NCI-H1417 treated with DMSO at 0.1 percent for 48 hours (cell line): Measurements from ENCODE around the gene MAML2.
"Not testable (repeated sequence)": the region's sequence is repeated elsewhere in the genome, so short reads cannot be mapped to it uniquely, and the experiment has no call there.

Experiments used
- DNase-seq: peaks from one replicate; lab custom pipeline; 2025; lab: John Stamatoyannopoulos, UW

MAML2 gene

GRCh38 chr11:96186806-96187205 is 156.2 kb downstream of the MAML2 start:
- DNase-seq, result no peak

- DNase-seq, result no peak
These were observed 157.7 kb downstream of the MAML2 start for GRCh38 chr11:96185220-96185768.

GRCh38 chr11:96180937-96181336 is 162.1 kb downstream of the MAML2 start:
- DNase-seq, result not testable (repeated sequence)

GRCh38 chr11:96180341-96180740 is 162.7 kb downstream of the MAML2 start:
- no peak for DNase-seq

GRCh38 chr11:96179905-96180304 is 163.1 kb downstream of the MAML2 start:
- DNase-seq, result no peak

- DNase-seq, result no peak
These were observed 164.1 kb downstream of the MAML2 start for GRCh38 chr11:96178887-96179279.

- DNase-seq, result no peak
These were observed 164.7 kb downstream of the MAML2 start for GRCh38 chr11:96178049-96178886.

- no peak for DNase-seq
These were observed 165.8 kb downstream of the MAML2 start for GRCh38 chr11:96177146-96177545.

- DNase-seq, result no peak
These were observed 169.1 kb downstream of the MAML2 start for GRCh38 chr11:96173906-96174305.

- no peak for DNase-seq
These were observed 169.6 kb downstream of the MAML2 start for GRCh38 chr11:96173422-96173821.

- no peak for DNase-seq
These were observed 170.4 kb downstream of the MAML2 start for GRCh38 chr11:96172604-96173003.

GRCh38 chr11:96169250-96169649 is 173.7 kb downstream of the MAML2 start:
- no peak for DNase-seq

- no peak for DNase-seq
These were observed 174.4 kb downstream of the MAML2 start for GRCh38 chr11:96168623-96169022.

GRCh38 chr11:96167787-96168186 is 175.2 kb downstream of the MAML2 start:
- no peak for DNase-seq

GRCh38 chr11:96167203-96167758 is 175.7 kb downstream of the MAML2 start:
- no peak for DNase-seq

- DNase-seq, result no peak
These were observed 180.0 kb downstream of the MAML2 start for GRCh38 chr11:96162816-96163499.

- DNase-seq, result no peak
These were observed 181.5 kb downstream of the MAML2 start for GRCh38 chr11:96161307-96162089.

GRCh38 chr11:96160732-96161306 is 182.2 kb downstream of the MAML2 start:
- DNase-seq, result no peak

- DNase-seq, result no peak
These were observed 183.0 kb downstream of the MAML2 start for GRCh38 chr11:96159968-96160367.

GRCh38 chr11:96158126-96158525 is 184.9 kb downstream of the MAML2 start:
- no peak for DNase-seq

- no peak for DNase-seq
These were observed 185.5 kb downstream of the MAML2 start for GRCh38 chr11:96157517-96157873.

- DNase-seq, result no peak
These were observed 186.6 kb downstream of the MAML2 start for GRCh38 chr11:96156379-96156722.
